Astrocyte of the cerebellum (primary cell): Measurements from ENCODE around the gene PRRG2.

Experiments used
- DNase-seq: peaks from one replicate; pipeline ENCODE4 v3.0.0-alpha.2; 2011; ENCODE audit warnings: low read depth
- H3K4me3 ChIP-seq: 2 replicates; pipeline ENCODE4 v1.5.1; 2011; ENCODE audit warnings: mild to moderate bottlenecking, low read depth, low read length, moderate library complexity
- in situ Hi-C: cut with HindIII; loops from 2 replicates; pipeline ENCODE4 v1.10.0; 2017; ENCODE audit warnings: low sequenced_read_pairs
- TF ChIP-seq, protein P1 (sequence below): IDR thresholded peaks from 2 replicates; pipeline ENCODE4 v1.5.1; 2012; ENCODE audit warnings: low read length, low read depth, moderate library complexity, mild to moderate bottlenecking; ENCODE audit errors: missing control alignments

PRRG2 gene

DNA sequence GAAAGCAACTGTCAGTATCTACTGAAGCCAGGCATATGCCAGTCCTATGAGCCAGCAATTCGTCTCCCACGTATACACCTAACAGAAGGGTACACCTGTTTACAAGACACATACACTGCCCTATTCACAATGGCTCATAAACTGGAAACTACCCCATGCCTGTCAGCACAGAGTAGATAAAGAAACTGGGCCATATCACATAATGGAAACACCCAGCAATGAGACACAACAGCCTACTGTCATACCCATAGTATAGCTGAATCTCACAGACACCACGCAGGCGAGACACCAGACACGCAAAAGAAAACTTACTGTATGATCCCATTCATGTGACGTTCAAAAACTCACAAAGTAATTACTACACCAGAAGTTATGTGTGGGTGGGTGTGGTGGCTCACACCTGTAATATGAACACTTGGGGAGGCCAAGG lies 16.5 kb upstream of the PRRG2 start:
- in situ Hi-C loops, result loop anchor here (5.0 kb wide), 1 partner anchor 52 kb away; the partner anchor contains the start of gene FCGRT
- no peak overlapping the region for H3K4me3 ChIP-seq
- TF ChIP-seq, protein P1, sequence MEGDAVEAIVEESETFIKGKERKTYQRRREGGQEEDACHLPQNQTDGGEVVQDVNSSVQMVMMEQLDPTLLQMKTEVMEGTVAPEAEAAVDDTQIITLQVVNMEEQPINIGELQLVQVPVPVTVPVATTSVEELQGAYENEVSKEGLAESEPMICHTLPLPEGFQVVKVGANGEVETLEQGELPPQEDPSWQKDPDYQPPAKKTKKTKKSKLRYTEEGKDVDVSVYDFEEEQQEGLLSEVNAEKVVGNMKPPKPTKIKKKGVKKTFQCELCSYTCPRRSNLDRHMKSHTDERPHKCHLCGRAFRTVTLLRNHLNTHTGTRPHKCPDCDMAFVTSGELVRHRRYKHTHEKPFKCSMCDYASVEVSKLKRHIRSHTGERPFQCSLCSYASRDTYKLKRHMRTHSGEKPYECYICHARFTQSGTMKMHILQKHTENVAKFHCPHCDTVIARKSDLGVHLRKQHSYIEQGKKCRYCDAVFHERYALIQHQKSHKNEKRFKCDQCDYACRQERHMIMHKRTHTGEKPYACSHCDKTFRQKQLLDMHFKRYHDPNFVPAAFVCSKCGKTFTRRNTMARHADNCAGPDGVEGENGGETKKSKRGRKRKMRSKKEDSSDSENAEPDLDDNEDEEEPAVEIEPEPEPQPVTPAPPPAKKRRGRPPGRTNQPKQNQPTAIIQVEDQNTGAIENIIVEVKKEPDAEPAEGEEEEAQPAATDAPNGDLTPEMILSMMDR, result no peak
- DNase-seq, result no peak

GRCh38 chr19:49565261-49565660 lies 15.9 kb upstream of the PRRG2 start:
- no peak overlapping the region for H3K4me3 ChIP-seq
- TF ChIP-seq, protein P1, result no peak
- DNase-seq, result no peak
- in situ Hi-C loops, result no loop called here

- no peak overlapping the region for H3K4me3 ChIP-seq
- in situ Hi-C loops, result no loop called here
- TF ChIP-seq, protein P1, result no peak
- DNase-seq, result no peak
These were observed 14.8 kb upstream of the PRRG2 start for GRCh38 chr19:49566302-49566701.

DNA sequence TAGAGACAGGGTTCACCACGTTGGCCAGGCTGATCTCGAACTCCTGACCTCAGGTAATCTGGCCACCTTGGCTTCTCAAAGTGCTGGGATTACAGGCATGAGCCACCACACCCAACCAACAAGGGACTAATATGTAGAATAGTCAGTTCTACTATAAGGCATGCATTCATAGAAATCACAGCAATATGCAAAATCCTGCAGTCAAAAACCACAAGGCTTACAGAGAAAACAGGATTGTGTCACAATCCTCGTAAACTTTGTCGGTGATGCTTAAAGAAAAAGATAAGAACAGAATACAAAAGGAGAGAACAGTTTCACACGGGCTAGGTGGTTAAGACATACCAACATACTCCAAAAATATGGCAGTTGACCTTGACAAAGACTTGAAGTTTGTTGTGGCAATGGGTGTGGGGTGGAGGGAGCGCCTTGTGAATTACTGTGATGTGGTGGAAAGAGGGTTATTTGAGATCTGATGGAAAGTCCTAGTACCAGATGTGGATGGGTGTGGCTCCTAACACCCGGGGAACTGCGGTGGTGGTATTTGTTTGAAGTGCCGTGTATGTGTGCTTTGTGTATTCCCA lies 13.2 kb upstream of the PRRG2 start:
- DNase-seq, result no peak
- in situ Hi-C loops, result no loop called here
- H3K4me3 ChIP-seq, result no peak overlapping the region
- TF ChIP-seq, protein P1, result no peak

DNA sequence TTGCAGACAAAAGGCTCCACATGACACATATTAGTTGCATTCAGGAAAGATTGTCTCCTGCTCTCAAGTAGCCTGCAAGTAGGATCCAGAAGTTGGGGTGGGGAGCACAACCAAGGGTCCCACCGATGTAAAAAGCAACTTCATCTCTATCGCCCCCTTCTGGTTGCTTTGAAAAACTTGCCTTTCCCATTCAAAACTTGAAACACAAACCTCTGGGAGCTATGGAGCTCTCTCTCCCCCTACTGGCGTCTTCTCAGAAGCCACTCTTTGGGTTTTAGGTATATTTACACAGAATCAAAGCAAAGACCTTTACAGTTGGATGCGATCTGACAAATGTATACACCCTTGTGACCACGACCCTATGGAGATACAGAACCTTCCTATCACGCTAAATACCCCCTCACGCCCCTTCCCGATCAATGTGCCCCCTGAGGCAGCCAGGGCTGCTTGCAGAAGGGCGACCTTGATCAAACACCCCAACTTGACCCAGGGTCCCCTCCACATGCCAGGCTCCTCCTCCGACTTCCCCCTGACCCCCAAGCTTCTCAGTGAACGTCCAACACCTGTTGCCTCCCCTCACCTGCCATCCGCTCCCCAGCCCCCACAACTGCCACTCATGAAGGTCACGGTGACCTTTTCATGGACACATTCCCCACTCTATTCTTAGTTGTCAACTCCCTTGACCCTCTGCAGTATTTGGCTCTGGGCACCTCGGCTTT lies 10.8 kb upstream of the PRRG2 start:
- TF ChIP-seq, protein P1, result peak; percentile 99
- peak; percentile 87 for DNase-seq
- H3K4me3 ChIP-seq, result no peak overlapping the region
- in situ Hi-C loops, result no loop called here

DNA sequence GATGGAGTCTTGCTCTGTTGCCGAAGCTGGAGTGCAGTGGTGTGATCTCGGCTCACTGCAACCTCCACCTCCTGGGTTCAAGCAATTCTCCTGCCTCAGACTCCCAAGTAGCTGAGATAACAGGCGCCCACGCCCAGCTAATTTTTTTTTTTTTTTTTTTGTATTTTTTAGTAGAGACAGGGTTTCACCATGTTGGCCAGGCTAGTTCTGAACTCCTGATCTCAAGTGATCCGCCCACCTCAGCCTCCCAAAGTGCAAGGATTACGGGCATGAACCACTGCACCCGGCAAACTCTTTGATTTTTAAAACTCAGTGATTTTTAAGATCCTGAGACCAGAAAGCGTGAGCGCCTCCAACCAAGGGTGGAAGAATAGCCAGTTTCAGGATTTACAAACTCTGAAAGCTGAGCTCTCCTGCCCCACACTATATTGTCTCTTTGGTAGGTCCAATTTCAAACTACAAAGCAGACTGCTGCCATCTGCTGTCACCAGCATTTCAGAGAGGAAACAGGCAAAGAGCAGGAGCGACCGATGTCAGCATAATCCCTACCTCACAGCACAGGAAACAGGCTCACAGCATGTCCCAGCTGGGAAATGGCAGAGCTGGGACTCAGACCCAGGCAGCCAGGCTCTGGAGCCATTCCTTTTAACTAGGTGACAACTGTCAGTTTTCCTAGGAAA lies 10.0 kb upstream of the PRRG2 start:
- no peak overlapping the region for H3K4me3 ChIP-seq
- in situ Hi-C loops, result no loop called here
- TF ChIP-seq, protein P1, result no peak
- no peak for DNase-seq
